ENCODE measurements around the gene RDH5. TPM values are rescaled to one million over a fixed set of nuclear protein-coding genes. Genes with fewer than 3 reads are reported as not detected.

RDH5 gene
- total RNA-seq, 1 experiment from 2014 or later = 6.0 TPM

- Mint-ChIP-seq H3K36me3 (ENCODE audit: insufficient read depth, unreplicated experiment) (no peaks in the 10 kb centered on the region), H3K4me3 (ENCODE audit: unreplicated experiment) (no peak overlapping the region), H3K27me3 (ENCODE audit: insufficient read depth, unreplicated experiment) (no peaks in the 10 kb centered on the region), H3K27ac (ENCODE audit: unreplicated experiment) (no peak overlapping the region), H3K9me3 (ENCODE audit: unreplicated experiment) (no peaks in the 10 kb centered on the region), H3K4me1 (ENCODE audit: low read depth, unreplicated experiment) (peaks cover 10% of the 10 kb centered on the region)
- DNase-seq = no peak
- H3K4me3 ChIP-seq (ENCODE audit: low read depth, low read length) = no peak overlapping the region
- ChIA-PET POLR2A (no interaction called here), CTCF (interaction anchor here (0.5 to 2.5 kb wide), 3 partner anchors 8 to 15 kb away, joined by 3 to 10 read pairs (median 4); a partner anchor contains a TSS)
- H3K4me1 ChIP-seq = no peaks in the 10 kb centered on the region
- no peaks in the 10 kb centered on the region for H3K27me3 ChIP-seq (replicated peaks; ENCODE audit: control insufficient read depth, insufficient read depth, low read length)
- no TSS peak for BruUV-seq (replicated peaks)
- H3K36me3 ChIP-seq (ENCODE audit: control insufficient read depth, insufficient read depth, low read length) = no peaks in the 10 kb centered on the region
- no peaks in the 10 kb centered on the region for H3K9me3 ChIP-seq
- intact Hi-C loops (cut with micrococcal nuclease; ENCODE audit: unreplicated experiment) = no loop called here
- no peak for TF ChIP-seq CTCF (IDR thresholded peaks at IDR 0.05; ENCODE audit: insufficient read depth in 1 of 2, low read depth in 1 of 2, low read length in 1 of 2, severe bottlenecking in 1 of 2, unreplicated experiment in 1 of 2)
Measured at GRCh38 chr12:55696796-55697462, 23.3 kb upstream of the RDH5 start.

- Mint-ChIP-seq H3K9me3 (ENCODE audit: unreplicated experiment) (no peaks in the 10 kb centered on the region), H3K27ac (ENCODE audit: unreplicated experiment) (no peak overlapping the region), H3K36me3 (ENCODE audit: insufficient read depth, unreplicated experiment) (no peaks in the 10 kb centered on the region), H3K27me3 (ENCODE audit: insufficient read depth, unreplicated experiment) (no peaks in the 10 kb centered on the region), H3K4me1 (ENCODE audit: low read depth, unreplicated experiment) (peaks cover 10% of the 10 kb centered on the region), H3K4me3 (ENCODE audit: unreplicated experiment) (no peak overlapping the region)
- no peaks in the 10 kb centered on the region for H3K9me3 ChIP-seq
- DNase-seq = no peak
- POLR2A ChIA-PET = no interaction called here
- no peaks in the 10 kb centered on the region for H3K36me3 ChIP-seq (ENCODE audit: control insufficient read depth, insufficient read depth, low read length)
- TF ChIP-seq CTCF (IDR thresholded peaks at IDR 0.05; ENCODE audit: insufficient read depth in 1 of 2, low read depth in 1 of 2, low read length in 1 of 2, severe bottlenecking in 1 of 2, unreplicated experiment in 1 of 2) = no peak
- H3K27me3 ChIP-seq (replicated peaks; ENCODE audit: control insufficient read depth, insufficient read depth, low read length) = no peaks in the 10 kb centered on the region
- CTCF ChIA-PET = no interaction called here
- no peak overlapping the region for H3K4me3 ChIP-seq (ENCODE audit: low read depth, low read length)
- BruUV-seq (replicated peaks) = no TSS peak
- H3K4me1 ChIP-seq = no peaks in the 10 kb centered on the region
- intact Hi-C loops (cut with micrococcal nuclease; ENCODE audit: unreplicated experiment) = no loop called here
Measured at GRCh38 chr12:55697686-55698085, 22.5 kb upstream of the RDH5 start.

GRCh38 chr12:55698241-55698955, 21.8 kb upstream of the RDH5 start:
- H3K4me1 Mint-ChIP-seq (ENCODE audit: low read depth, unreplicated experiment) = peaks cover 10% of the 10 kb centered on the region
- no TSS peak for BruUV-seq (replicated peaks)
- CTCF ChIA-PET = interaction anchor here (1.5 kb wide), 1 partner anchor 17 kb away, joined by 7 read pairs; a partner anchor contains a TSS

More at GRCh38 chr12:55698241-55698955, 21.8 kb upstream of the RDH5 start:
- H3K4me1 ChIP-seq = no peaks in the 10 kb centered on the region; the same call in none of the 2 replicates
- Mint-ChIP-seq H3K27ac (ENCODE audit: unreplicated experiment) (no peak overlapping the region), H3K27me3 (ENCODE audit: insufficient read depth, unreplicated experiment) (no peaks in the 10 kb centered on the region), H3K4me3 (ENCODE audit: unreplicated experiment) (no peak overlapping the region), H3K36me3 (ENCODE audit: insufficient read depth, unreplicated experiment) (no peaks in the 10 kb centered on the region), H3K9me3 (ENCODE audit: unreplicated experiment) (no peaks in the 10 kb centered on the region)
- no peaks in the 10 kb centered on the region for H3K27me3 ChIP-seq (replicated peaks; ENCODE audit: control insufficient read depth, insufficient read depth, low read length)
- intact Hi-C loops (cut with micrococcal nuclease; ENCODE audit: unreplicated experiment) = no loop called here
- no peak for DNase-seq
- H3K9me3 ChIP-seq = no peaks in the 10 kb centered on the region
- TF ChIP-seq CTCF (IDR thresholded peaks at IDR 0.05; ENCODE audit: insufficient read depth in 1 of 2, low read depth in 1 of 2, low read length in 1 of 2, severe bottlenecking in 1 of 2, unreplicated experiment in 1 of 2) = no peak
- H3K36me3 ChIP-seq (ENCODE audit: control insufficient read depth, insufficient read depth, low read length) = no peaks in the 10 kb centered on the region
- no peak overlapping the region for H3K4me3 ChIP-seq (ENCODE audit: low read depth, low read length)
- POLR2A ChIA-PET = no interaction called here
